ENCODE measurements around the gene OR52B2. TPM values are rescaled to one million over a fixed set of nuclear protein-coding genes. Genes with fewer than 3 reads are reported as not detected.

OR52B2 gene
- total RNA-seq (not detected), polyA plus RNA-seq (not detected), total RNA-seq (0 reads per million in 6 experiments)

- ATAC-seq (no peak), DNase-seq (no peak)
- H3K4me3 Mint-ChIP-seq: no peak within 1 kb of the TSS
- H3K4me1 Mint-ChIP-seq: peaks cover 0 to 2% (median 0%) of the 10 kb centered on the region in 4 donors
- H3K27me3 Mint-ChIP-seq: peaks cover 7 to 34% (median 19%) of the 10 kb centered on the region in 5 donors
- H3K36me3 Mint-ChIP-seq: peaks cover 0 to 12% (median 0%) of the 10 kb centered on the region in 3 donors
- H3K9me3 Mint-ChIP-seq: peaks cover 0 to 5% (median under 1%) of the 10 kb centered on the region in 9 donors
- POLR2A ChIA-PET: no interaction called here
- H3K27ac Mint-ChIP-seq: peak within 1 kb of the TSS in 1 of 10 donors; percentile 5
These were observed at the start of gene OR52B2 for GRCh38 chr11:6170226-6170625. Gene OR52B2 (minus strand): TSS chr11:6170326. CDS start chr11:6170326, 0 bp downstream.

GRCh38 chr11:6219359-6219758 lies 49.2 kb upstream of the OR52B2 start:
- no peaks in the 10 kb centered on the region for H3K27me3 Mint-ChIP-seq
- H3K27ac Mint-ChIP-seq: peak overlapping the region in 4 of 10 donors; percentile 6 to 52 (median 27)
- H3K4me3 Mint-ChIP-seq: no peak overlapping the region
- ATAC-seq: no peak
- peaks cover 4 to 86% (median 33%) of the 10 kb centered on the region in 3 donors for H3K36me3 Mint-ChIP-seq
- peaks cover 7 to 15% (median 10%) of the 10 kb centered on the region in 4 donors for H3K4me1 Mint-ChIP-seq
- POLR2A ChIA-PET: no interaction called here
- no peaks in the 10 kb centered on the region for H3K9me3 Mint-ChIP-seq
- no peak for DNase-seq

GRCh38 chr11:6217722-6218121 lies 47.6 kb upstream of the OR52B2 start:
- H3K4me1 Mint-ChIP-seq: peaks cover 7 to 15% (median 10%) of the 10 kb centered on the region in 4 donors
- POLR2A ChIA-PET: no interaction called here
- DNase-seq (no peak), ATAC-seq (no peak)
- no peak overlapping the region for H3K4me3 Mint-ChIP-seq
- H3K9me3 Mint-ChIP-seq: no peaks in the 10 kb centered on the region
- H3K27ac Mint-ChIP-seq: peak overlapping the region in 1 of 10 donors; percentile 15
- peaks cover 4 to 73% (median 30%) of the 10 kb centered on the region in 3 donors for H3K36me3 Mint-ChIP-seq
- H3K27me3 Mint-ChIP-seq: no peaks in the 10 kb centered on the region

- POLR2A ChIA-PET: no interaction called here
- peaks cover 6 to 15% (median 9%) of the 10 kb centered on the region in 4 donors for H3K4me1 Mint-ChIP-seq
- H3K4me3 Mint-ChIP-seq: no peak overlapping the region
- H3K36me3 Mint-ChIP-seq: peaks cover 1 to 61% (median 26%) of the 10 kb centered on the region in 3 donors
- DNase-seq: no peak
- H3K27ac Mint-ChIP-seq: peak overlapping the region in 1 of 10 donors; percentile 50
- H3K9me3 Mint-ChIP-seq: no peaks in the 10 kb centered on the region
- H3K27me3 Mint-ChIP-seq: no peaks in the 10 kb centered on the region
- ATAC-seq: no peak
These were observed 46.4 kb upstream of the OR52B2 start for GRCh38 chr11:6216501-6216900.

GRCh38 chr11:6214530-6214929 lies 44.4 kb upstream of the OR52B2 start:
- POLR2A ChIA-PET: interaction anchor here (0.6 kb wide), 1 partner anchor 525 kb away, joined by 5 read pairs; the partner anchor contains the start of gene TRIM22
- ATAC-seq (no peak), DNase-seq (no peak)
- H3K4me1 Mint-ChIP-seq: peaks cover 5 to 7% (median 5%) of the 10 kb centered on the region in 4 donors
- H3K4me3 Mint-ChIP-seq: no peak overlapping the region
- no peaks in the 10 kb centered on the region for H3K9me3 Mint-ChIP-seq
- H3K27ac Mint-ChIP-seq: no peak overlapping the region
- H3K36me3 Mint-ChIP-seq: peaks cover 0 to 59% (median 17%) of the 10 kb centered on the region in 3 donors
- H3K27me3 Mint-ChIP-seq: no peaks in the 10 kb centered on the region

- no peak for DNase-seq
- no peak for ATAC-seq
- no peak overlapping the region for H3K27ac Mint-ChIP-seq
- peaks cover 0 to 51% (median 10%) of the 10 kb centered on the region in 3 donors for H3K36me3 Mint-ChIP-seq
- H3K27me3 Mint-ChIP-seq: no peaks in the 10 kb centered on the region
- peaks cover 0 to 3% (median under 1%) of the 10 kb centered on the region in 4 donors for H3K4me1 Mint-ChIP-seq
- POLR2A ChIA-PET: no interaction called here
- no peaks in the 10 kb centered on the region for H3K9me3 Mint-ChIP-seq
- H3K4me3 Mint-ChIP-seq: no peak overlapping the region
These were observed 40.3 kb upstream of the OR52B2 start for GRCh38 chr11:6210274-6210955.

GRCh38 chr11:6209801-6210200 lies 39.7 kb upstream of the OR52B2 start:
- ATAC-seq (no peak), DNase-seq (no peak)
- peaks cover 2 to 9% (median 4%) of the 10 kb centered on the region in 4 donors for H3K4me1 Mint-ChIP-seq
- H3K27me3 Mint-ChIP-seq: no peaks in the 10 kb centered on the region
- H3K36me3 Mint-ChIP-seq: peaks cover 0 to 50% (median 11%) of the 10 kb centered on the region in 3 donors
- H3K9me3 Mint-ChIP-seq: no peaks in the 10 kb centered on the region
- H3K27ac Mint-ChIP-seq: no peak overlapping the region
- no peak overlapping the region for H3K4me3 Mint-ChIP-seq
- POLR2A ChIA-PET: no interaction called here

GRCh38 chr11:6206456-6207180 lies 36.5 kb upstream of the OR52B2 start:
- Mint-ChIP-seq H3K36me3 (peaks cover 0 to 53% (median 13%) of the 10 kb centered on the region in 3 donors), H3K4me1 (peaks cover 11 to 31% (median 27%) of the 10 kb centered on the region in 4 donors), H3K4me3 (no peak overlapping the region), H3K27me3 (no peaks in the 10 kb centered on the region), H3K27ac (no peak overlapping the region), H3K9me3 (no peaks in the 10 kb centered on the region)
- ATAC-seq: no peak
- POLR2A ChIA-PET: no interaction called here
- no peak for DNase-seq

GRCh38 chr11:6205366-6205765 lies 35.2 kb upstream of the OR52B2 start, which contains the start of gene C11orf42:
Gene C11orf42 (plus strand): TSS chr11:6205557. CDS start chr11:6205616, 59 bp downstream.
- Mint-ChIP-seq H3K4me1 (peaks cover 11 to 43% (median 29%) of the 10 kb centered on the region in 4 donors), H3K36me3 (peaks cover 0 to 45% (median 12%) of the 10 kb centered on the region in 3 donors), H3K27me3 (no peaks in the 10 kb centered on the region), H3K4me3 (no peak within 1 kb of the TSS), H3K9me3 (no peaks in the 10 kb centered on the region), H3K27ac (peak within 1 kb of the TSS in 3 of 10 donors; percentile 2 to 26 (median 8))
- POLR2A ChIA-PET: no interaction called here
- DNase-seq (no peak), ATAC-seq (no peak)

- Mint-ChIP-seq H3K4me1 (peaks cover 11 to 45% (median 29%) of the 10 kb centered on the region in 4 donors), H3K9me3 (no peaks in the 10 kb centered on the region), H3K36me3 (peaks cover 0 to 38% (median 12%) of the 10 kb centered on the region in 3 donors), H3K27me3 (no peaks in the 10 kb centered on the region), H3K27ac (no peak overlapping the region), H3K4me3 (no peak overlapping the region)
- DNase-seq: no peak
- POLR2A ChIA-PET: no interaction called here
- ATAC-seq: no peak
These were observed 34.6 kb upstream of the OR52B2 start for GRCh38 chr11:6204706-6205105.

- H3K36me3 Mint-ChIP-seq: peaks cover 0 to 24% (median 8%) of the 10 kb centered on the region in 3 donors
- H3K9me3 Mint-ChIP-seq: no peaks in the 10 kb centered on the region
- peaks cover 11 to 45% (median 29%) of the 10 kb centered on the region in 4 donors for H3K4me1 Mint-ChIP-seq
- ATAC-seq (peak in 1 of 2 donors; percentile 66), DNase-seq (no peak)
- POLR2A ChIA-PET: no interaction called here
- H3K27me3 Mint-ChIP-seq: peaks cover 0 to 3% (median 0%) of the 10 kb centered on the region in 5 donors
- H3K27ac Mint-ChIP-seq: peak overlapping the region in 6 of 10 donors; percentile 1 to 67 (median 10)
- peak overlapping the region in 1 of 10 donors; percentile 3 for H3K4me3 Mint-ChIP-seq
These were observed 33.2 kb upstream of the OR52B2 start for GRCh38 chr11:6203327-6203726.

- Mint-ChIP-seq H3K27ac (no peak overlapping the region), H3K27me3 (peaks cover 0 to 3% (median 0%) of the 10 kb centered on the region in 5 donors), H3K36me3 (peaks cover 0 to 20% (median 8%) of the 10 kb centered on the region in 3 donors), H3K4me3 (peak overlapping the region in 1 of 10 donors; percentile 2), H3K9me3 (no peaks in the 10 kb centered on the region), H3K4me1 (peaks cover 11 to 45% (median 29%) of the 10 kb centered on the region in 4 donors)
- POLR2A ChIA-PET: no interaction called here
- DNase-seq (no peak), ATAC-seq (no peak)
These were observed 31.9 kb upstream of the OR52B2 start for GRCh38 chr11:6202041-6202440.

GRCh38 chr11:6201481-6201880 lies 31.4 kb upstream of the OR52B2 start:
- no peak overlapping the region for H3K27ac Mint-ChIP-seq
- peaks cover 0 to 3% (median 0%) of the 10 kb centered on the region in 5 donors for H3K27me3 Mint-ChIP-seq
- POLR2A ChIA-PET: no interaction called here
- no peak for ATAC-seq
- peaks cover 12 to 48% (median 30%) of the 10 kb centered on the region in 4 donors for H3K4me1 Mint-ChIP-seq
- H3K36me3 Mint-ChIP-seq: peaks cover 0 to 15% (median 8%) of the 10 kb centered on the region in 3 donors
- H3K9me3 Mint-ChIP-seq: no peaks in the 10 kb centered on the region
- DNase-seq: no peak
- peak overlapping the region in 2 of 10 donors; percentile 4 to 67 for H3K4me3 Mint-ChIP-seq
